HEK293 (cell line): ENCODE data around the gene KRTAP5-1.

Source experiments
- CTCF ChIP-seq: fragments of 450-650 bp; formaldehyde crosslinking; IDR thresholded peaks from 2 replicates; pipeline ENCODE4 v1.5.1; 2016; ENCODE audit warnings: missing biosample characterization, missing genetic modification characterization
- TSHZ1 ChIP-seq: fragments of 450-650 bp; formaldehyde crosslinking; IDR thresholded peaks from 2 replicates; pipeline ENCODE4 v1.5.1; 2016; ENCODE audit warnings: missing biosample characterization, missing genetic modification characterization, borderline replicate concordance
- ZBTB10 ChIP-seq: fragments of 450-650 bp; formaldehyde crosslinking; IDR thresholded peaks from 2 replicates; pipeline ENCODE4 v1.5.1; 2016; ENCODE audit warnings: missing biosample characterization, missing genetic modification characterization
- ZNF157 ChIP-seq: fragments of 450-650 bp; formaldehyde crosslinking; IDR thresholded peaks from 2 replicates; pipeline ENCODE4 v1.5.1; 2016; ENCODE audit warnings: missing biosample characterization, missing genetic modification characterization
- ZNF24 ChIP-seq: fragments of 450-650 bp; formaldehyde crosslinking; IDR thresholded peaks from 2 replicates; pipeline ENCODE4 v1.5.1; 2016; ENCODE audit warnings: missing biosample characterization, missing genetic modification characterization
- ZNF274 ChIP-seq, 2 experiments: fragments of 200-500 bp in 1 of 2; fragments of 450-650 bp in 1 of 2; sonication (Bioruptor generic) in 1 of 2; formaldehyde crosslinking in 1 of 2; IDR thresholded peaks; 2 replicates each; pipeline versions ENCODE4 v1.5.1 to v1.6.1; 2014 to 2016; ENCODE audit warnings: borderline replicate concordance in 1 of 2, inconsistent platforms in 1 of 2, low read length in 1 of 2, missing biosample characterization in 1 of 2, missing genetic modification characterization in 1 of 2
- ZNF404 ChIP-seq: fragments of 450-650 bp; formaldehyde crosslinking; IDR thresholded peaks from 2 replicates; pipeline ENCODE4 v1.5.1; 2017; ENCODE audit warnings: missing biosample characterization, missing genetic modification characterization
- ZNF549 ChIP-seq: fragments of 450-650 bp; IDR thresholded peaks from 2 replicates; pipeline ENCODE4 v1.5.1; 2018; ENCODE audit warnings: missing biosample characterization, missing genetic modification characterization, mild to moderate bottlenecking, inconsistent platforms, moderate library complexity
- ZNF639 ChIP-seq: fragments of 450-650 bp; formaldehyde crosslinking; IDR thresholded peaks from 2 replicates; pipeline ENCODE4 v1.5.1; 2016; ENCODE audit warnings: missing biosample characterization, missing genetic modification characterization
- ZNF645 ChIP-seq: fragments of 450-650 bp; formaldehyde crosslinking; IDR thresholded peaks from 2 replicates; pipeline ENCODE4; 2016; ENCODE audit warnings: missing biosample characterization, missing genetic modification characterization
- ZNF670 ChIP-seq: fragments of 450-650 bp; formaldehyde crosslinking; IDR thresholded peaks from 2 replicates; pipeline ENCODE4 v1.5.1; 2016; ENCODE audit warnings: missing biosample characterization, missing genetic modification characterization, low read depth
- ZNF76 ChIP-seq: fragments of 450-650 bp; formaldehyde crosslinking; IDR thresholded peaks from 2 replicates; pipeline ENCODE4; 2016; ENCODE audit warnings: low read depth, missing biosample characterization, missing genetic modification characterization, borderline replicate concordance

GRCh38 chr11:1548221-1549070, 36.6 kb downstream of the KRTAP5-1 start:
- TF ChIP-seq ZNF670 (no peak), CTCF (tag by site-specific recombination) (no peak), ZNF404 (no peak), ZNF639 (tag by site-specific recombination) (no peak), ZNF76 (tag by site-specific recombination) (no peak), ZNF549 (tag by site-specific recombination) (no peak), ZNF157 (tag by site-specific recombination) (no peak), ZBTB10 (tag by site-specific recombination) (no peak), ZNF645 (tag by site-specific recombination) (no peak), ZNF24 (no peak), TSHZ1 (no peak), ZNF274 (IDR thresholded peaks at IDR 0.05; ENCODE audit: low read length) (no peak), ZNF274 (tag by site-specific recombination; IDR thresholded peaks at IDR 0.05; ENCODE audit: borderline replicate concordance) (no peak)
